Osteocyte (in vitro differentiated cells): ENCODE measurements around the gene EIF1AD. TPM values are rescaled to one million over a fixed set of nuclear protein-coding genes. Genes with fewer than 3 reads are reported as not detected.

Experiments
- DNase-seq: peaks from one replicate; pipeline ENCODE4 v3.0.0; 2021; ENCODE audit warnings: mixed read lengths; ENCODE audit not compliant: unreplicated experiment; ENCODE audit errors: extremely low spot score
- H3K27ac Mint-ChIP-seq: one replicate; pipeline ENCODE4 v1.8.0; 2021; ENCODE audit warnings: mild to moderate bottlenecking, mixed read lengths; ENCODE audit not compliant: unreplicated experiment
- H3K27me3 Mint-ChIP-seq: one replicate; pipeline ENCODE4 v1.8.0; 2021; ENCODE audit warnings: mixed read lengths; ENCODE audit not compliant: unreplicated experiment
- H3K36me3 Mint-ChIP-seq: one replicate; pipeline ENCODE4 v1.8.0; 2021; ENCODE audit warnings: mixed read lengths; ENCODE audit not compliant: unreplicated experiment
- H3K4me1 Mint-ChIP-seq: one replicate; pipeline ENCODE4 v1.8.0; 2021; ENCODE audit warnings: mixed read lengths; ENCODE audit not compliant: unreplicated experiment
- H3K4me3 Mint-ChIP-seq: one replicate; pipeline ENCODE4 v1.8.0; 2021; ENCODE audit warnings: mild to moderate bottlenecking, moderate library complexity, mixed read lengths; ENCODE audit not compliant: unreplicated experiment
- H3K9me3 Mint-ChIP-seq: one replicate; pipeline ENCODE4 v1.8.0; 2021; ENCODE audit warnings: mixed read lengths; ENCODE audit not compliant: unreplicated experiment
- total RNA-seq: library from RNA; stranded (reverse); gene quantifications from 2 replicates; pipeline ENCODE4 v1.2.1, GENCODE V29; 2021
- TF ChIP-seq, protein P1 (sequence below): fragments of 200-600 bp; sonication (generic); IDR thresholded peaks from 2 replicates; pipeline ENCODE4 v1.5.0; 2021; ENCODE audit warnings: antibody characterized with exemption, mild to moderate bottlenecking, moderate library complexity

Gene EIF1AD
- total RNA-seq, 1 donor from 2014 or later, result 34.6 TPM

DNA sequence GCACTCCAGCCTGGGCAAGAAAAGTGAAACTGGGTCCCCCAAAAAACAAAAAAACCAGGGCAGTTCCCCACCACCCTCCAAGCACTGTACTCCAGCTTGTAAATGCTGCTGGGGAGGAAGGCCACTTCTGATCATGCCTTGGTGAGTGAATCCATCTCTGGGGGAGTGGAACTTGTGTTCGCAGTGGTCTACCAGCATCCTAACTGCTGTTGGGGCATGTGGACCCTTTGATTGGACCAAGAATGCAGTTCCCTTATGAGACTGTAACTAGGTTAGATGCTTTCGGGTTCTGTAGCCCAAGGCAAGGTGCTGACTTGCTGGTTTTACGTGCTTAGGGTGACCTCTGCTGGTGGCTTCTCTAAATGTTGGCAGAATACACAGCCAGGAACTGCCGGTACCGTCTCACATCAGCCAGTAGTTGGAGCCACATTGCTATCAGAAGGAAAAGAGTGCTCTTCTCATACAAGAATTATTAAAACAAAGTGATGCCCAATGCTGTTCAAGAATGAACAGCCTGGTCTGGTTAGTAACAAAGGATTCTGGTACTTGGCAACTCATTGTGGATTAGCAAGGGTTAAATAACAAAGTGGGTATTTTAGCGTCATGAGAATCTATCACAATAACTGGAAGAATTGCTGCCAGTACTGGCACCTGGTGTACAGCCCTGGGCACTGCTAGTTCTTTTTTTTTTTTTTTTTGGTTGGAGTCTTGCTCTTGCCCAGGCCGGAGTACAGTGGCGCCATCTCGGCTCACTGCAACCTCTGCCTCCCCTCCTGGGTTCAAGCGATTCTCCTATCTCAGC lies 13.0 kb downstream of the EIF1AD start:
- Mint-ChIP-seq H3K4me3 (no peak overlapping the region), H3K27ac (peak overlapping the region; percentile 73), H3K4me1 (peaks cover 5% of the 10 kb centered on the region), H3K36me3 (peaks cover 5% of the 10 kb centered on the region), H3K9me3 (no peaks in the 10 kb centered on the region), H3K27me3 (no peaks in the 10 kb centered on the region)
- TF ChIP-seq, protein P1, sequence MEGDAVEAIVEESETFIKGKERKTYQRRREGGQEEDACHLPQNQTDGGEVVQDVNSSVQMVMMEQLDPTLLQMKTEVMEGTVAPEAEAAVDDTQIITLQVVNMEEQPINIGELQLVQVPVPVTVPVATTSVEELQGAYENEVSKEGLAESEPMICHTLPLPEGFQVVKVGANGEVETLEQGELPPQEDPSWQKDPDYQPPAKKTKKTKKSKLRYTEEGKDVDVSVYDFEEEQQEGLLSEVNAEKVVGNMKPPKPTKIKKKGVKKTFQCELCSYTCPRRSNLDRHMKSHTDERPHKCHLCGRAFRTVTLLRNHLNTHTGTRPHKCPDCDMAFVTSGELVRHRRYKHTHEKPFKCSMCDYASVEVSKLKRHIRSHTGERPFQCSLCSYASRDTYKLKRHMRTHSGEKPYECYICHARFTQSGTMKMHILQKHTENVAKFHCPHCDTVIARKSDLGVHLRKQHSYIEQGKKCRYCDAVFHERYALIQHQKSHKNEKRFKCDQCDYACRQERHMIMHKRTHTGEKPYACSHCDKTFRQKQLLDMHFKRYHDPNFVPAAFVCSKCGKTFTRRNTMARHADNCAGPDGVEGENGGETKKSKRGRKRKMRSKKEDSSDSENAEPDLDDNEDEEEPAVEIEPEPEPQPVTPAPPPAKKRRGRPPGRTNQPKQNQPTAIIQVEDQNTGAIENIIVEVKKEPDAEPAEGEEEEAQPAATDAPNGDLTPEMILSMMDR, result peak; percentile 98
- DNase-seq, result peak; percentile 95

DNA sequence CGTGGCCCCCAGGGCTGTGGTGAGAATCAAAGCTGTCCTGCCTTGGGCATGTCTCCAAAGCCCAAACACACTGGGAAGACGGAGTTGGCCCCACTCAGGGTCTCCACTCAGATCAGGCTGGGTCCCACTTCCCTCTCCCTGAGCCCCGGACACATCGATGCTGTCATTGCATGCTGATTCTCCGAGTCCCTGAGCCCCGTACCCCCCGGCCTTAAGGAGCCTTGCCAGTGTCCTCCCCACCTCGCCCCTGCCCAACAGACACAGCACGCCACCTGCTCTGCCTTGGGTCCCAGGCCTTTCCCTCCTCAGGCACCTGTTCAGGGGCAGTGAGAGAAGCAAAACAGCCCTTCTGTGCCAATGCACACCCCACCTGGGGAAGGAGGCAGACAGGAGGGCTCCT lies 14.6 kb downstream of the EIF1AD start:
- TF ChIP-seq, protein P1, result no peak
- Mint-ChIP-seq H3K27ac (no peak overlapping the region), H3K27me3 (no peaks in the 10 kb centered on the region), H3K36me3 (peaks cover 5% of the 10 kb centered on the region), H3K4me3 (no peak overlapping the region), H3K9me3 (no peaks in the 10 kb centered on the region), H3K4me1 (peaks cover 5% of the 10 kb centered on the region)
- DNase-seq, result no peak

DNA sequence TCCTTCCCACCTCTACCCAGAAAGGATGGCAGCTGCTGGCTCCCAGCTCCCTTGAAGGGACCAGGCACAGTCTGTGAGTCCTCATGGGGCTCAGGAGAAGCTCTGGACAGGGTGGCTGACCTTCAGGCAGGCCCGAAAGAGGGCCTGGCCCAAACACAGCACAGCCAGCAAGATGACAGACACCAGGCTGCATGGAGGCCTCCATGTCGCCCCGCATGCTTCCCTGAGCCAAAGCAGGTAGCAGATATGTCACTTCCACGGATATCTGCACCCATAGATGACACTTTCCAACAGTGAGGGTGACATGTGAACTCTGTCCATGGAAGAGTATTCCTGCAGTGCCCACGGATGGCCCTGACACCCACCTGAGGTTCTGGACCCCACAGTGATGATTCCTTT lies 18.4 kb downstream of the EIF1AD start:
- H3K9me3 Mint-ChIP-seq, result no peaks in the 10 kb centered on the region
- H3K27me3 Mint-ChIP-seq, result no peaks in the 10 kb centered on the region
- no peak for DNase-seq
- no peak overlapping the region for H3K27ac Mint-ChIP-seq
- peaks cover 8% of the 10 kb centered on the region for H3K36me3 Mint-ChIP-seq
- TF ChIP-seq, protein P1, result no peak
- no peak overlapping the region for H3K4me3 Mint-ChIP-seq
- no peaks in the 10 kb centered on the region for H3K4me1 Mint-ChIP-seq

DNA sequence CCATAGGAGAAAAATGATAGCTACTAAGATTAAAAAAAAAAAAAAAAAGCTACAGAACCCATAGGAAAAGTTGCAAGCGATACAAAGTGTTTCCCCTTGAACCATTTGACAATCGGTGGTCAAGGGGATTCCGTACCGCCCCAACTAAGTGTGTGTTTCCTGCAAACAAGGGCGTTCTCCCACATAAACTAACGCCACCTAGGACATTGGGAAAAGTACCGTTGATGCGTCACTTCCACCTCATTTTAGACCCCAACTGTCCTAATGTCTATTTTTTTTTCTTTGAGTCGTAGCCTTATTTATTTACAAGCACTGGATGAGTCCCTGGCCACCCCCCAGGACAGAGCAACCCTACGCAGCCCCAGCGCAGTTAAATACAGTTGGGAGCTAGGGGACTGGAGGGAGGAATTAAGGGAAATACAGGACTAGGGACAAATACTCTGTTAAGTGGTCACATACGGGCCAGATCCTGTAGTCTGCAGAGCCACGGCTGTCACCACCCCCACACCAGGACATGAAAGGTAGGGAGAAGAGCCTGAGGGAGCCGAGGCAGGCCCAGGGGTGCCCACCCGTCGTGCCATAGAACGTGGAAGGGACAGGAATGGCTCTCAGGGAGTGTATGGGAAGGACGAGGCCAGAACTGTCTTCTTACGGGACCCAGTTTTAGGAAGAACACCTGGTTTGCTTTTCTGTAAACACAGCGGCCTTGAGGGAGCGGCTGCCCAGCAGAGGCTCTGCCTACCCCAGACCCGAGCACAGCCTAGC lies 19.0 kb downstream of the EIF1AD start:
- Mint-ChIP-seq H3K36me3 (peaks cover 8% of the 10 kb centered on the region), H3K4me3 (no peak overlapping the region), H3K9me3 (no peaks in the 10 kb centered on the region), H3K27ac (no peak overlapping the region), H3K27me3 (no peaks in the 10 kb centered on the region), H3K4me1 (no peaks in the 10 kb centered on the region)
- TF ChIP-seq, protein P1, result no peak
- no peak for DNase-seq
